GM21528 (cell line): ENCODE measurements around the gene AHRR.
A peak's percentile ranks its signal among the peaks of the same experiment; 100 is the strongest.

Experiments used
- ATAC-seq: cut with Tn5 transposase; IDR thresholded peaks from one replicate; pipeline ENCODE4 v1.9.1; 2021; ENCODE audit warnings: mild to moderate bottlenecking, moderate library complexity; ENCODE audit not compliant: unreplicated experiment, low FRiP score

The AHRR gene

GRCh38 chr5:435961-436640 is 114.6 kb downstream of the AHRR start:
- no peak for ATAC-seq

GRCh38 chr5:436641-436975 is 115.1 kb downstream of the AHRR start:
- no peak for ATAC-seq

GRCh38 chr5:437281-437771 is 115.8 kb downstream of the AHRR start:
- ATAC-seq, result no peak

- no peak for ATAC-seq
Measured at GRCh38 chr5:438481-438981, 117.0 kb downstream of the AHRR start.

DNA sequence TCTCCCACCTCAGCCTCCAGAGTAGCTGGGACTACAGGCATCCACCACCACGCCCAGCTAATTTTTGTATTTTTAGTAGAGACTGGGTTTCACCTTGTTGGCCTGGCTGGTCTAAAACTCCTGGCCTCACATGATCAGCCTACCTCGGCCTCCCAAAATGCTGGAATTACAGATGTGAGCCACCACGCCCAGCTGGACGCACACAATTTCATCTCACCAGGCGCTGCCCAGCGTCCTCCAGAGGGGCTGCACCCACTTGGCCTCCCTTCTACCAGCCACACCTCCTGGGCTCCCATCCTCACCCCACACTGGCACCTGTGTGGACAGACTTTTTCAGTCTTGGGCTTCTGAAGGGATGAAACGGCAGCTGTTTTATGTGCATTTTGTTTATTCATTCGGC is 117.7 kb downstream of the AHRR start:
- ATAC-seq, result no peak

- ATAC-seq, result no peak
Measured at GRCh38 chr5:439636-440035, 118.1 kb downstream of the AHRR start.

DNA sequence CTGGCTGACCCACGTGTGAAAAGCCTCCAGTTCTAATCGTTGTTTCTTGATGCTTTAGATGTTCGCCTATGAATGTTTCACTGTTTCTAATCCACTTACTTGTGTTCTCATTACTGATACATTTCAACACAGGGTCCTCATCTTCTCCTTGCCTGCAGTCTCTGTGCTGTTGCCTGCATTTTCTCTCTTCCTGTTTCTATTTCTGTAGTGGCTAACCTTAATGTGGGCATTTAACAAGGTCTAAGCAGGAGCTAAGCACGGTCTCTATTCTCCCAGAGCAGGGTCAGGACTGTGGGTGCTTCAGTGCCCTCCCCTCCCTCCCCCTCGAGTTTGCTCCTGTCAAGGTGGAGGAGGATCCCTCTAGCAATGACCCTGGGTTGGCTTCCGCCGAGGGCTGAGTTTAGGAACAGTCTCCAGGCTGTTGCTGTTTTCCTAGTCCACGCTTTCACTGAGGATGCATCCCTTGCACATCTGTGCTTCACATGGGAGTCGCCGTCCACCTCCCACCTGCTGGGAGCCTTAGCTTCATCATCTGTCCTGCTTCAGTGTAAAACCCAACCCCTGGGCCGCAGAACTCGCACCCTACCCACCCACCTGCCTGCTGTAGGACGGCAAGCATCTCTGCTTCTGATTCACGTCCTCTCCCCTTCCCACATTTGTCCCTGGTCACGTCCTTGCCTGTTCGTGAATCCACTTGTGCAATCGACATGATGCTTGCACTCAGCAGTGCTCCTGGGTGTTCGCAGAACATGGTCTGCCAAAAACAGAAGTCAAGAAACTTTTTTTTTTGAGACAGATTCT is 119.1 kb downstream of the AHRR start:
- ATAC-seq, result no peak

- ATAC-seq, result no peak
Measured at GRCh38 chr5:441996-442334, 120.5 kb downstream of the AHRR start.

DNA sequence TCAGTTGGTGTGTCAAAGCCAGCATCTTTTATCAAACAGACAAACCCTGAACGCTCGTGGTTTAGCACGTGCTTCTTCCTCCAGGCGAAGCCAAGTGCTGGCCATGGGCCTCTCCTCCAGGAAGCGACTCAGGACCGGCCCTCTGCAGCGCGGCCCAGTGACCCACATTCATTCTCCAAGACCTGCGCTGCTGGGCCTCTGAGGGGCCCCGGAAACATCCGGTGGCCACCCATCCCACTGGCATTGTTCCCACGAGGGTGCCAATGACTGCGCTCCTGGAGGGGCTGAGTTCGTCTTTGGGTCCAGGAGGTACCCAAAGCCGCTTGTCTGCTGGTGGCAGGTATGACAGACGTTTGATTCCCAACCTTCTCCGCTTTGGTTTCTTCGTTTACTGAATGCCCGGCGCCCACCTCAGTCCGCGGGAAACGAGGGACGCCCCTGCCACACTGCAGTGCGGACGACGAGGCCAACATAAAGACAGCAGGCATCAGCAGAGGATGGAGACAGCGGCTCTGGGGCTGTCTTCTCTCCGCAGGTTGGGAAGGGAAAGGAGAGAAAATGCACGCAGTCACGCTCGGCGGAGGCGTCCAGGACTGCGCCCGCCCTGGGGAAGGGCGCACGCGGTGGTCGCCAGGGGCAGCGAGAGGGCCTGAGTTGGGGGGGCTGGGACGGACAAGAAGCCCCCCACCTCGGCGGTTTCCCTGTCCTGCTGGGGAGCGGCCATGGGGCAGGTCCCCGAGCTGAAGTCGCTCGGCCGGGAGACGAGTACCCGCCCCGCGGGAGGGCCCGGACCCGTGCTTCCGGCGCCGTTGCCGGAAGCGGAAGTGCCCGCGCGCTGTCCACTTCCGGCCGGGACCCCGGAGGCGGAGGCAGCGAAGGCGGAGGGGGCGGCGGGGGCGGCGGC is 121.1 kb downstream of the AHRR start, which contains the start of gene EXOC3:
Gene EXOC3, plus strand, starts transcription at position 842 of the 904 bp plus-strand sequence. CDS start 3,030 bp downstream, outside the sequence.
- ATAC-seq, result peak; percentile 71

GRCh38 chr5:443239-444151 is 122.0 kb downstream of the AHRR start:
- ATAC-seq, result peak; percentile 13

GRCh38 chr5:444226-444625 is 122.7 kb downstream of the AHRR start:
- no peak for ATAC-seq

DNA sequence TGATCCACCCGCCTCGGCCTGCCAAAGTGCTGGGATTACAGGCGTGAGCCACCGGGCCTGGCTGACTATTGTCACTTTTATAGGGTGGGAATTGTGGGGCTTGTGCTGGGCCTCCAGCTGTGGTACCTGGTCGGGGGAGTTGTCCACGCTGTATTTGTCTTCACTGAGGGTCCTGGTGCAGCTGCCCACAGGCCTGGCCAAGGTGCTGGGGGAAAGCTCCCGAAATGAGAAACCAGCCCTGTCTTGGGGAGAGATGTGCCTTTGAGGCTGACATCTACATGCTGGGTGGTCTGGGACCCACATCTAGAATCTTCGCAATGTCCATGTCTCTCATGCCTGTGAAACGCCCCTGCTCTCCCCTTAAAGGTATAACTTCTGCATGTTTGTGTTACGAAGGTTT is 124.1 kb downstream of the AHRR start:
- ATAC-seq, result no peak

DNA sequence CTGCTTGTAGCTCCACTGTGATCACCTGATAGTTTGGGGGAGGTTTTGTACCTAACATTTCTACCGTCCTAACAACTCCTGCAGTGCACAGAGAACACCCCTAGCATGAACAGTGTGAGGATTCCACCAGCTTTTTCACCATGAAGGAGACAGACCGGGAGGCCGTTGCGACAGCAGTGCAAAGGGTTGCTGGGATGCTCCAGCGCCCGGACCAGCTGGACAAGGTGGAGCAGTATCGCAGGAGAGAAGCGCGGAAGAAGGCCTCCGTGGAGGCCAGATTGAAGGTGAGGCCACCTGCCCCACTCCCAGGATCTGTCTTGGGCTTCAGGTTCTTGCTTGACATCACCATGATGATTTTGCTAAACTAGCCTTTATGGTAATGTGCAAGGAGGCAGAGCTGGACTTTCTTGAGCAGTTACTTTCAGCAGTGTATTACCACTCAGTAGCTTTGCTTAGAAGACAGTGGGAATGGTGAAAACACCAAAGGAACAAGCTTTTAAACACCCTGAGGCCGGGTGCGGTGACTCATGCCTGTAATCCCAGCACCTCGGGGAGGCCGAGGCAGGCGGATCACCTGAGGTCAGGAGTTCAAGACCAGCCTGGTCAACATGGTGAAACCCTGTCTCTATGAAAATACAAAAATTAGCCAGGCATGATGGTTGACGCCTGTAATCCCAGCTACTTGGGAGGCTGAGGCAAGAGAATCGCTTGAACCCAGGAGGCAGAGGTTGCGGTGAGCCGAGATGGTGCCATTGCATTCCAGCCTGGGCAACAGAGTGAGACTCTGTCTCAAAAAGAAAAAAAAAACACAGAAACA is 124.8 kb downstream of the AHRR start:
- no peak for ATAC-seq

- ATAC-seq, result no peak
Measured at GRCh38 chr5:446883-447263, 125.4 kb downstream of the AHRR start.

GRCh38 chr5:447501-447900 is 126.0 kb downstream of the AHRR start:
- no peak for ATAC-seq

GRCh38 chr5:448061-448765 is 126.7 kb downstream of the AHRR start:
- no peak for ATAC-seq

GRCh38 chr5:448766-449090 is 127.2 kb downstream of the AHRR start:
- ATAC-seq, result no peak

- no peak for ATAC-seq
Measured at GRCh38 chr5:449151-449550, 127.6 kb downstream of the AHRR start.
